Measurements from ENCODE around the gene NR2F1.

NR2F1 gene

GRCh38 chr5:93591323-93591945 lies 8.4 kb downstream of the NR2F1 start:
- DNase-seq, result no peak

- DNase-seq, result no peak
Observed at GRCh38 chr5:93592883-93593282, 9.9 kb downstream of the NR2F1 start.

GRCh38 chr5:93593476-93594131 lies 10.6 kb downstream of the NR2F1 start:
- no peak for DNase-seq

- DNase-seq, result no peak
Observed at GRCh38 chr5:93594591-93595419, 11.8 kb downstream of the NR2F1 start.

GRCh38 chr5:93595420-93596147 lies 12.6 kb downstream of the NR2F1 start:
- DNase-seq, result no peak

GRCh38 chr5:93596310-93596675 lies 13.3 kb downstream of the NR2F1 start:
- DNase-seq, result no peak

GRCh38 chr5:93596676-93597490 lies 13.9 kb downstream of the NR2F1 start:
- DNase-seq, result no peak

- no peak for DNase-seq
Observed at GRCh38 chr5:93598091-93599000, 15.3 kb downstream of the NR2F1 start.

- DNase-seq, result no peak
Observed at GRCh38 chr5:93599001-93599379, 16.0 kb downstream of the NR2F1 start.

GRCh38 chr5:93599399-93600120 lies 16.5 kb downstream of the NR2F1 start:
- DNase-seq, result no peak

GRCh38 chr5:93600409-93601070 lies 17.5 kb downstream of the NR2F1 start:
- DNase-seq, result no peak

- DNase-seq, result peak; percentile 71
Observed at GRCh38 chr5:93601071-93601801, 18.2 kb downstream of the NR2F1 start.

- no peak for DNase-seq
Observed at GRCh38 chr5:93601802-93602155, 18.8 kb downstream of the NR2F1 start.

GRCh38 chr5:93602241-93603077 lies 19.4 kb downstream of the NR2F1 start:
- DNase-seq, result no peak

GRCh38 chr5:93603078-93603792 lies 20.2 kb downstream of the NR2F1 start:
- no peak for DNase-seq

- DNase-seq, result no peak
Observed at GRCh38 chr5:93603793-93604643, 21.0 kb downstream of the NR2F1 start.

Measured in fibroblast of upper back skin (primary cell).